ENCODE measurements around the gene SNX32.

DNA sequence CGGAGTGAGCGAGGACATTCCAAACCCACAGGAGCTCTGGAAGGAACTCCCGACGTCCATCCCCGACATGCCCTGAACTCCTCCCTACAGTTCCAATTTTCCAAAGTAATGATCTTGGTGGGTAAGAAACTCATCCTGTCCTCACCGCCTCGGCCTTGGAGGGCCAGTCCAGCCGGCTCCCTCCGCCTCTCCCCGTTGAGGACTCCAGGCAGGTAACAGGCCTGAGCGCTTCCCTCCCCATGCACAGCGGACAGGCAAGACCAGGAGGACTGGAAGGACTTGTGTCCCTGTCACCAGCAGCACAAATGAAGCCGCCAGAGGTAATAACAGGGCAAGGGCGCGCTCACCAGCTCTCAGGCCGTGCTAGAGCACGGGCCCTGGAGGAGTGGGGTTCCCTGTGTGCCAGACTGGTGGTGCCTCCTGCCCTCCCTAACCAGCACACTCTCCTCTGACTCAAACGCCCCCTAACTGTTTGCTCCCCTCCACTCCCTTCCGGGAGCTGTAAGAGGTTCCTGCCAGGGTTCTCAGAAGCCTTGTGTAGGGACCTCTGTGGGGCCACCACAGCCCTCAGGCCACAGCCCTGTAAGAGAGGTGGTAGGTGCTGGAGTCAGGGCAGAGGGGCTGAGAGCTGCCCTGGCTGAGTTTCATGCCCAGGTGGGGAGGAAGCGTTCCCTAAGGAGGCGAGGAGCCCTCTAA, 29.8 kb upstream of the SNX32 start:
- TF ChIP-seq POLR2A (IDR thresholded peaks at IDR 0.05) = no peak
- TF ChIP-seq, protein P1, sequence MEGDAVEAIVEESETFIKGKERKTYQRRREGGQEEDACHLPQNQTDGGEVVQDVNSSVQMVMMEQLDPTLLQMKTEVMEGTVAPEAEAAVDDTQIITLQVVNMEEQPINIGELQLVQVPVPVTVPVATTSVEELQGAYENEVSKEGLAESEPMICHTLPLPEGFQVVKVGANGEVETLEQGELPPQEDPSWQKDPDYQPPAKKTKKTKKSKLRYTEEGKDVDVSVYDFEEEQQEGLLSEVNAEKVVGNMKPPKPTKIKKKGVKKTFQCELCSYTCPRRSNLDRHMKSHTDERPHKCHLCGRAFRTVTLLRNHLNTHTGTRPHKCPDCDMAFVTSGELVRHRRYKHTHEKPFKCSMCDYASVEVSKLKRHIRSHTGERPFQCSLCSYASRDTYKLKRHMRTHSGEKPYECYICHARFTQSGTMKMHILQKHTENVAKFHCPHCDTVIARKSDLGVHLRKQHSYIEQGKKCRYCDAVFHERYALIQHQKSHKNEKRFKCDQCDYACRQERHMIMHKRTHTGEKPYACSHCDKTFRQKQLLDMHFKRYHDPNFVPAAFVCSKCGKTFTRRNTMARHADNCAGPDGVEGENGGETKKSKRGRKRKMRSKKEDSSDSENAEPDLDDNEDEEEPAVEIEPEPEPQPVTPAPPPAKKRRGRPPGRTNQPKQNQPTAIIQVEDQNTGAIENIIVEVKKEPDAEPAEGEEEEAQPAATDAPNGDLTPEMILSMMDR (IDR thresholded peaks at IDR 0.05) = no peak
- TF ChIP-seq POLR2AphosphoS5 (IDR thresholded peaks at IDR 0.05) = no peak
- TF ChIP-seq EP300 (IDR thresholded peaks at IDR 0.05) = no peak
